GM12878 (cell line): ENCODE results near the gene CFAP45. TPM values are rescaled to one million over a fixed set of nuclear protein-coding genes. Genes with fewer than 3 reads are reported as not detected.

Experiments used
- ATAC-seq: fragments of 200-7000 bp; cut with Tn5 transposase; 3 replicates; pipeline ENCODE4 v1.9.1; 2020; ENCODE audit warnings: mild to moderate bottlenecking, moderate library complexity
- BruUV-seq: library from RNA; stranded (reverse); fragments of 400-500 nt; replicated peaks from 2 replicates; lab custom pipeline; 2021; lab: Mats Ljungman, UMichigan
- CTCF ChIA-PET: fragments of 300-600 bp; sonication (Branson Sonifier 250); formaldehyde crosslinking; extraction: SDS; loops from one replicate; lab custom pipeline; 2021; ENCODE audit warnings: inconsistent platforms; lab: Yijun Ruan, JAX
- POLR2A ChIA-PET: fragments of 350-600 bp; formaldehyde crosslinking; extraction: SDS; loops from one replicate; lab custom pipeline; 2021; ENCODE audit warnings: inconsistent platforms; lab: Charles Lee
- RAD21 ChIA-PET: fragments of 300-600 bp; sonication (Branson Sonifier 250); formaldehyde crosslinking; loops from one replicate; lab custom pipeline; 2023; ENCODE audit warnings: antibody characterized with exemption; ENCODE audit not compliant: unreplicated experiment; lab: Charles Lee
- SMC1A ChIA-PET: fragments of 300-600 bp; sonication (Branson Sonifier 250); formaldehyde crosslinking; loops from one replicate; lab custom pipeline; 2023; ENCODE audit not compliant: unreplicated experiment, uncharacterized antibody; lab: Charles Lee
- DNase-seq: peaks from one replicate; pipeline ENCODE4 v3.0.0-alpha.2; 2011; ENCODE audit warnings: low read depth, low spot score
- FAIRE-seq: peaks from 3 replicates; lab custom pipeline; 2011; peaks lifted over from hg19 to GRCh38; lab: Jason Lieb, UNC
- H2AFZ ChIP-seq: 2 replicates; pipeline ENCODE4 v1.6.0; 2011; ENCODE audit warnings: low read depth, low read length, control low read depth; ENCODE audit not compliant: control insufficient read depth
- H3K27ac ChIP-seq: 2 replicates; pipeline ENCODE4 v1.5.1; 2011; ENCODE audit warnings: control low read depth; ENCODE audit not compliant: control insufficient read depth, insufficient read depth
- H3K27me3 ChIP-seq, 2 experiments: replicated peaks in 1 of 2; 2 replicates each; pipeline versions ENCODE4 v1.6.0 to v1.6.1; 2011; ENCODE audit warnings: low read length in 1 of 2; ENCODE audit not compliant: control insufficient read depth in 2 of 2, insufficient read depth in 2 of 2
- H3K36me3 ChIP-seq, 2 experiments: 2 replicates each; pipeline ENCODE4 v1.5.1; 2011; ENCODE audit warnings: low read length in 1 of 2; ENCODE audit not compliant: control insufficient read depth in 2 of 2, insufficient read depth in 2 of 2
- H3K4me1 ChIP-seq: 2 replicates; pipeline ENCODE4 v1.6.1; 2011; ENCODE audit warnings: mild to moderate bottlenecking, low read length, moderate library complexity, mixed read lengths; ENCODE audit not compliant: control insufficient read depth, insufficient read depth
- H3K4me2 ChIP-seq: 2 replicates; pipeline ENCODE4 v1.6.0; 2011; ENCODE audit warnings: control low read depth; ENCODE audit not compliant: control insufficient read depth, insufficient read depth
- H3K4me3 ChIP-seq: fragments of 200-600 bp; sonication (generic); 2 replicates; pipeline ENCODE4 v1.5.1; 2016
- H3K79me2 ChIP-seq: 2 replicates; pipeline ENCODE4 v1.6.0; 2011; ENCODE audit warnings: low read length; ENCODE audit not compliant: control insufficient read depth, insufficient read depth
- H3K9ac ChIP-seq: 2 replicates; pipeline ENCODE4 v1.8.0; 2011; ENCODE audit warnings: low read length, control low read depth, mixed read lengths; ENCODE audit not compliant: control insufficient read depth, insufficient read depth
- H3K9me3 ChIP-seq: replicated peaks from 3 replicates; pipeline ENCODE4 v1.5.1; 2011; ENCODE audit warnings: mild to moderate bottlenecking, low read length; ENCODE audit not compliant: control insufficient read depth, insufficient read depth
- H4K20me1 ChIP-seq: 2 replicates; pipeline ENCODE4 v1.6.0; 2011; ENCODE audit not compliant: control insufficient read depth, insufficient read depth
- ATF7 ChIP-seq: fragments of 450-650 bp; IDR thresholded peaks from 2 replicates; pipeline ENCODE4 v1.6.1; 2016; ENCODE audit warnings: low read depth, mild to moderate bottlenecking
- DPF2 ChIP-seq: fragments of 450-650 bp; IDR thresholded peaks from 2 replicates; pipeline ENCODE4 v1.6.1; 2017; ENCODE audit warnings: mild to moderate bottlenecking
- EGR1 ChIP-seq, 2 experiments: IDR thresholded peaks; 1 replicate in 1 of 2; 2 replicates in 1 of 2; pipeline ENCODE4 v1.6.1; 2011 to 2012; ENCODE audit warnings: low read depth in 2 of 2, low read length in 2 of 2, borderline replicate concordance in 1 of 2, mild to moderate bottlenecking in 1 of 2, moderate library complexity in 1 of 2
- FOS ChIP-seq: IDR thresholded peaks from 3 replicates; pipeline ENCODE4 v1.6.1; 2011; ENCODE audit warnings: borderline replicate concordance; ENCODE audit not compliant: insufficient read length; ENCODE audit errors: extremely low read depth
- HDAC6 ChIP-seq: fragments of 200-600 bp; sonication (generic); IDR thresholded peaks from one replicate; pipeline ENCODE4 v1.8.0; 2017; ENCODE audit warnings: antibody characterized with exemption; ENCODE audit not compliant: unreplicated experiment
- KDM1A ChIP-seq: fragments of 200-600 bp; sonication (generic); IDR thresholded peaks from 2 replicates; pipeline ENCODE4 v1.6.1; 2016; ENCODE audit warnings: borderline replicate concordance
- POLR2A ChIP-seq: IDR thresholded peaks from 2 replicates; pipeline ENCODE4 v1.6.1; 2011; ENCODE audit warnings: low read depth, mild to moderate bottlenecking, low read length
- RAD51 ChIP-seq: fragments of 450-650 bp; IDR thresholded peaks from 2 replicates; pipeline ENCODE4 v1.6.1; 2016; ENCODE audit warnings: moderate library complexity, mild to moderate bottlenecking, inconsistent platforms
- SIX5 ChIP-seq: IDR thresholded peaks from 2 replicates; pipeline ENCODE4 v1.6.1; 2011; ENCODE audit warnings: mild to moderate bottlenecking, low read depth, low read length, moderate library complexity; ENCODE audit not compliant: severe bottlenecking
- SUZ12 ChIP-seq: fragments of 200-600 bp; sonication (generic); IDR thresholded peaks from one replicate; pipeline ENCODE4 v1.6.1; 2018; ENCODE audit warnings: antibody characterized with exemption, mild to moderate bottlenecking; ENCODE audit not compliant: unreplicated experiment
- ZZZ3 ChIP-seq: IDR thresholded peaks from 2 replicates; pipeline ENCODE4 v1.6.1; 2011; ENCODE audit warnings: low read depth; ENCODE audit not compliant: control insufficient read depth, insufficient read length
- WGBS: methylation state at CpG from one replicate; pipeline ENCODE4 v1.1.6; 2016; ENCODE audit warnings: low lambda C conversion rate; ENCODE audit not compliant: insufficient replicate concordance, insufficient coverage; ENCODE audit errors: missing lambda C conversion rate; 5-methylcytosine and 5-hydroxymethylcytosine counted together
- in situ Hi-C: fragments of 300-500 bp; cut with MboI; formaldehyde crosslinking; loops from 9 replicates; pipeline ENCODE4 v1.14.3; 2018; ENCODE audit warnings: mixed read lengths
- intact Hi-C: fragments of 100-400 bp; cut with micrococcal nuclease; formaldehyde crosslinking; loops from one replicate; pipeline ENCODE4 v1.14.2; 2022; ENCODE audit not compliant: unreplicated experiment
- polyA plus RNA-seq, 11 experiments: library from polyadenylated mRNA; depleted of rRNA in 4 of 11; unstranded in 6 of 11; stranded (reverse) in 5 of 11; fragments of >200 nt; fragmentation: Nextera tagmentation in 4 of 11; fragmentation: Illumina TruSeq in 1 of 11; extraction: Ambion mirVana in 4 of 11; extraction: Trizol in 1 of 11; gene quantifications; 1 replicate in 1 of 11; 2 replicates in 10 of 11; pipeline versions ENCODE4 v1.2.1 to v1.2.3, GENCODE V29; 2011 to 2016; ENCODE audit warnings: inconsistent platforms in 2 of 11, missing spikeins in 2 of 11, low read depth in 1 of 11
- total RNA-seq, 4 experiments: library from RNA; depleted of rRNA in 3 of 4; stranded (reverse); fragments of >200 nt in 3 of 4; fragmentation: Illumina TruSeq in 1 of 4; extraction: Trizol in 1 of 4; gene quantifications; 2 replicates each; pipeline versions ENCODE4 v1.2.1 to v1.2.3, GENCODE V29; 2013 to 2021
- TF ChIP-seq, protein P1 (sequence below): IDR thresholded peaks from 2 replicates; pipeline ENCODE4 v1.6.1; 2012; ENCODE audit warnings: low read length, inconsistent platforms

CFAP45 gene
- total and polyA plus RNA-seq, 10 of the 15 experiments (the other 5 are each of a cell fraction or from before 2014, with no cell fraction given), result 0.43 to 0.91 (median 0.67) TPM

DNA sequence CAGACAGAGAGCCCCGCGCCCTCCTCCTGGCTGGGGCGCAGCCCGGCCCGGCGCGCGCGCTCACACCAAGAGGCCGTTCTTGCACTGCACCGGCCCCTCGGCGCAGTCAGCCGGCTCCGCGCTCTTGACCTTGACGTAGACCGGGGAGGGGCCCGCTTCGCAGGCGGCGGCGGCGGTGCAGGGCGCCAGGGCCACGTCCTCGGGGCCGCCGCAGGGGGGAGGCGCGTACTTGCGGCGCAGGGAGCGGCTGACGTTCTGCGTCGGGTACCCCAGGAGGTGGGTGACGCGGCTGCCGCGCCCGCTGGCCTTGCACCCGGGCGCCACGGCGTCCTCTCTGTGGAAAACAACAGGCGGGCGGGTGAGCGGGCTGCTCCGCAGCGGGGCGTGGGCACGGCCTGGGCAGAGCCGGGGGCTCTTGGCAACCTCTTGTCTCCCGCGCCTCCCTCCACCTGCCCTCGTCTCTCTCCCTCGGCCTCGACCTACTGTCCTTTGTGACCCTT is 45.2 kb downstream of the CFAP45 start (continued):
- no peak for TF ChIP-seq KDM1A
- TF ChIP-seq, protein P1, sequence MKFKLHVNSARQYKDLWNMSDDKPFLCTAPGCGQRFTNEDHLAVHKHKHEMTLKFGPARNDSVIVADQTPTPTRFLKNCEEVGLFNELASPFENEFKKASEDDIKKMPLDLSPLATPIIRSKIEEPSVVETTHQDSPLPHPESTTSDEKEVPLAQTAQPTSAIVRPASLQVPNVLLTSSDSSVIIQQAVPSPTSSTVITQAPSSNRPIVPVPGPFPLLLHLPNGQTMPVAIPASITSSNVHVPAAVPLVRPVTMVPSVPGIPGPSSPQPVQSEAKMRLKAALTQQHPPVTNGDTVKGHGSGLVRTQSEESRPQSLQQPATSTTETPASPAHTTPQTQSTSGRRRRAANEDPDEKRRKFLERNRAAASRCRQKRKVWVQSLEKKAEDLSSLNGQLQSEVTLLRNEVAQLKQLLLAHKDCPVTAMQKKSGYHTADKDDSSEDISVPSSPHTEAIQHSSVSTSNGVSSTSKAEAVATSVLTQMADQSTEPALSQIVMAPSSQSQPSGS, result no peak
- no peak for TF ChIP-seq ATF7
- peak; percentile 74 for TF ChIP-seq SUZ12
- peak in 1 of 2 experiments; percentile 43; a peak in 1 of 3 replicates for TF ChIP-seq EGR1 (IDR thresholded peaks at IDR 0.05; ENCODE audit: borderline replicate concordance in 1 of 2, low read depth in 2 of 2, low read length in 2 of 2)
- no peak for TF ChIP-seq ZZZ3
- TF ChIP-seq DPF2, result no peak
- peak; percentile 23; the same call in 1 of the 2 replicates for TF ChIP-seq POLR2A
- no peak for TF ChIP-seq RAD51
- no peak for TF ChIP-seq FOS
- TF ChIP-seq HDAC6, result peak; percentile 73

DNA sequence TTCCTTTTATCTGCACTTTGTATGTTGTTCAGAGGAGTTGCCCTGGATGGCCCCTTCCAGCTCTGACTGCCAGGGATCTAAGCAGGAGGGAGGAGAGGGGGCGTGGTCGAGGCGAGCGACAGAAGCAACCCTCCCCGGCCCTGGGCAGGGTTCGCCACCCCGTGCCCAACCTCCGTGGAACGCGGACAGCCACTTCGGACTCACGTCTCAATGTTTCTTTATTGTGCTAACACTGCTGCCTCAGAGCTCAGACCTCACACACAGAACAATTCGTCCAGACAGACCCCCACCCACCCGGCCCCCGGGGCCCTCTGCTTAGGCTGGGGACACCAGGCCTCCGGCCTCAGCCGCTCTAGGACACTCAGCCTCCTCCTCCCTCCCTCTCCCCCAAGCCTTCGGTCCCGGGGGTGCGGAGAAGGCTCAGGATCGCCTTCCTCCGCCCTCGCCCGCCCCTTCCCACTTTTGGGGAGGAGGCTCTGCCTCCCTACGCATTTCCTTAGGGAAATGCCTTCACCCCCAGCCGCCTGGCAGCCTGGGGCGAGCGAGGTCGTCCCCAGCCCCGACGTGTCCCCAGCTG is 45.8 kb downstream of the CFAP45 start:
- no peaks in the 10 kb centered on the region for H3K36me3 ChIP-seq
- H3K9me3 ChIP-seq, result no peaks in the 10 kb centered on the region
- no TSS peak for BruUV-seq
- RAD21 ChIA-PET, result no interaction called here
- DNase-seq, result no peak
- H3K4me3 ChIP-seq, result peak overlapping the region; percentile 55; the same call in 1 of the 2 replicates
- peak overlapping the region; percentile 36; the same call in 1 of the 2 replicates for H3K9ac ChIP-seq
- no peaks in the 10 kb centered on the region for H4K20me1 ChIP-seq
- no peak for FAIRE-seq
- in situ Hi-C loops (no loop called here), intact Hi-C loops (no loop called here)
- H3K27me3 ChIP-seq, result peaks cover 2 to 4% of the 10 kb centered on the region in 2 experiments; a peak in 3 of 4 replicates
- SMC1A ChIA-PET, result interaction anchor here (1.0 kb wide), 1 partner anchor 154 kb away, joined by 3 read pairs; no protein-coding TSS in a partner anchor
- ATAC-seq, result peak; percentile 22
- WGBS, result 6% methylated on average over 23 of the region's 31 CpGs
- CTCF ChIA-PET, result interaction anchor here (2.0 kb wide), 1 partner anchor 153 kb away, joined by 8 read pairs; no protein-coding TSS in a partner anchor
- H2AFZ ChIP-seq, result peak overlapping the region; percentile 54
- POLR2A ChIA-PET, result interaction anchor here (0.7 kb wide), 1 partner anchor 35 kb away, joined by 3 read pairs; no protein-coding TSS in a partner anchor
- no peaks in the 10 kb centered on the region for H3K79me2 ChIP-seq
- no peaks in the 10 kb centered on the region for H3K4me1 ChIP-seq
- H3K4me2 ChIP-seq, result peak overlapping the region; percentile 79
- no peak overlapping the region for H3K27ac ChIP-seq
- no peak for TF ChIP-seq SIX5
